Left forelimb (tissue), 1 donor: ENCODE results near the gene EIF2S1.
"Not testable (repeated sequence)": the region's sequence is repeated elsewhere in the genome, so short reads cannot be mapped to it uniquely, and the experiment has no call there.

Experiments used
- DNase-seq: peaks from one replicate; pipeline ENCODE4 v3.0.0-alpha.2; 2018; ENCODE audit warnings: low spot score

EIF2S1 gene

GRCh38 chr14:67359775-67360469 is at the start of gene EIF2S1, which contains the start of gene ATP6V1D:
EIF2S1 (plus strand) TSS chr14:67360328; CDS start chr14:67364768, 4,440 bp downstream.
ATP6V1D (minus strand) TSS chr14:67359804; CDS start chr14:67359698, 106 bp downstream.
- peak; percentile 100 for DNase-seq

DNA sequence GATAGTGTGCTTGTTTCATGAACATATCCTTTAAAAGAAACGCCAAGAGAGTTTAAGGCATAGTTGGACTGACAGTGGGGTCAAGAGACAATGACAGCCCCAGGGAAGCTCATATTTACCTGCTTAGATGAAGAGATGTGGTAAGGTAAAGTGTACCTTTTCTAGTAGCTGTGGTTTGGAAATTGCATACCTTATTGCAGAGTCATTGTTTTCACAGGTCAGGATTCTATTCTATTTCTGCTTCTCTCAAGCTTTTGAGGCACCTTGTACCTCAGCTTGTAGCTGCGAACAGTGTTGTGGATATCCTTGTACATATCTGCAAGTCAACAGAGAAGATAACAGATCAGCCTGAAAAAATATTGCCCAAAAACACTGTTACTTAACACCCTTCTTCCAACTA is 48.3 kb upstream of the EIF2S1 start:
- DNase-seq: no peak

- no peak for DNase-seq
These were observed 47.0 kb upstream of the EIF2S1 start for GRCh38 chr14:67313153-67313552.

DNA sequence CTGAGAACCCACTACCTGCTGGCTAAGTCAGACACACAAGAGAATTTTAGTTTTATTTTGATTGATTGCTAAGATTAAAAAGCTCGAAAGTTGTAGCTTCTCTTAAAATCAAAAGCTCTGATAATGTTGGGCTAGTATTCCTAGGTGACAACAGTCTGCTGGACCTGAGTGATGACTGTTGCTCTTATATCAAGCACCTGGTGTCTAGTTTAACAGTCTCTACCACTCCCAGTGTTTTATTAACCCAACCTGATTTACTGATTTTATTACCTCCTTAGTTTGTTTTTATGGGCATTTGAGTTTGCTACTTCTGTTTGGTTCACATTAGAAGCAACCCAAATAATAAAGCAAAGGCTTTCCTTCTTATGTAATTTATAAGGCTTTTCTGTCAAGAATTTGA is 42.3 kb upstream of the EIF2S1 start:
- DNase-seq: no peak

- DNase-seq: no peak
These were observed 41.0 kb upstream of the EIF2S1 start for GRCh38 chr14:67319142-67319541.

DNA sequence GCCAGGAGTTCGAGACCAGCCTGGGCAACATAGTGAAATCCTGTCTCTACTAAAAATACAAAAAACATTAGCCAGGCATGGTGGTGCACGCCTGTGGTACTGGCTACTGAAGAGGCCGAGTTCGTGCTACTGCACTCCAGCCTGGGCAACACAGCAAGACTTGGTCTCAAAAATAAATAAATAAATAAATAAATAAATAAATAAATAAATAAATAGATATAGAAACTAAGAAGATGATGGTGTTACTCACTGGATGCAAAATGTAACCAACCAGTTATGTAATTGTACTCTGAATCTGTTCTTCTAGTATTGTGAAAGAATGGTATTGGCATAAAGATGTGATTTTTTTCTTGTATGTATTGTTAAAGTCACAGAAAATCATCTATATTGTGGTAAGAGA is 30.5 kb upstream of the EIF2S1 start:
- not testable (repeated sequence) for DNase-seq

DNA sequence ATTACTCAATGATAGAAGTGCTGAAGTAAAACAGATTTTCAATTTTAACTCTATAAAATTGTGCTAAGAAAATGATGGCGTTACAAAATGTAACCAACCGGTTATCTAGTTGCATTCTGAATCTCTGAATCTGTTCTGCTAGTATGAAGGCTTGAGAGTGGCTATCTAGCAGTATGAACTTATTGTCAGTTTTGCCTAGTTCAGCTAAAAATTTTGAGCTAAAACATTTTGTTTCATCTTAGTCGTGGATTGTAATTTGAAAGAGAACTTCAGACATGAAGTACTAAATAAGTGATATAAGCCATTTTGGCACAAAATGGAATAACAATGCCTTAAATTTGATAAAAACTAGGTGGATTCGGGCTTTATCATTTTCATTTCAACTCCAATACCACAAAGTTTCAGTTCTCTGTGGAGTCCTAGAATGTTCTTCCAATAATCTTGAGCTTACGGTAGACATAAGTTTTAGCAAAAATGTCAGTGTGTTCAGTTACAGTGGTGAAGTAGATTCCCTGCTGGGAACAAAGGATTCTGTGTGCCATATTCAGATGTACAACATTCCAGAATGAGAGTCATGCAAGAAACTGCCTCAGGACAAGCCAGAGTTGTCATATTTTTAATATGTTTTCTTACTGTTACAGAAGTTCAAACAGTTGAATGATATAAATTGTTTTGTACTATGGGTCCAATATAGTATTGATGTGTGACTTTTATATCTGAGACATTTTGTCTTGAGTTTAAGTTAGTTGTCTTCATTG is 28.6 kb upstream of the EIF2S1 start:
- no peak for DNase-seq

GRCh38 chr14:67332468-67332867 is 27.7 kb upstream of the EIF2S1 start:
- DNase-seq: no peak

DNA sequence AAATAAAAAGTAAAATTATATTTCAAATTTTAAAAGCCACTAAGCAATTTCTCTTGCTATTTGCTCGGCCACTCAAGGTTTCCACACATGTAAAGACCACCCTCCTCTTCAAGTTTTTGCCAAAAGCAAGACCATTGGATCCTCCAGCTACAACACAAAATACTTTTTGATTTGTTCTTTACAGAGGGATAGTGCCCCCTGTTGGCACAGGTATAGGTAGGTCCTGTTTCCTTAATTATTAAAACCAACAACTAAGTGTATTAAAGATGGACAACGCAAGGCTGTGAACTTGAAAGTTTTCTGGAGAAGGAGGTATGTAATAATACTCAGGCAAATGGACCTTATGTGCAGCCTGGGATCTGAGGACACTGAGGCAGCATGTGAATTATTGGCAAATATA is 24.3 kb upstream of the EIF2S1 start:
- no peak for DNase-seq

DNA sequence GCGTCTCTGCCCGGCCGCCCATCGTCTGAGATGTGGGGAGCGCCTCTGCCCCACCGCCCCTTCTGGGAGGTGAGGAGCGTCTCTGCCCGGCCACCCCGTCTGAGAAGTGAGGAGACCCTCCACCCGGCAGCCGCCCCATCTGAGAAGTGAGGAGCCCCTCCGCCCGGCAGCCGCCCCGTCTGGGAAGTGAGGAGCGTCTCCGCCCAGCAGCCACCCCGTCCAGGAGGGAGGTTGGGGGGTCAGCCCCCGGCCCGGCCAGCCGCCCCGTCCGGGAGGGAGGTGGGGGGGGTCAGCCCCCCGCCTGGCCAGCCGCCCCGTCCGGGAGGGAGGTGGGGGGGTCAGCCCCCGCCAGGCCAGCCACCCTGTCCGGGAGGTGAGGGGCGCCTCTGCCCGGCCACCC is 18.9 kb upstream of the EIF2S1 start:
- not testable (repeated sequence) for DNase-seq

DNA sequence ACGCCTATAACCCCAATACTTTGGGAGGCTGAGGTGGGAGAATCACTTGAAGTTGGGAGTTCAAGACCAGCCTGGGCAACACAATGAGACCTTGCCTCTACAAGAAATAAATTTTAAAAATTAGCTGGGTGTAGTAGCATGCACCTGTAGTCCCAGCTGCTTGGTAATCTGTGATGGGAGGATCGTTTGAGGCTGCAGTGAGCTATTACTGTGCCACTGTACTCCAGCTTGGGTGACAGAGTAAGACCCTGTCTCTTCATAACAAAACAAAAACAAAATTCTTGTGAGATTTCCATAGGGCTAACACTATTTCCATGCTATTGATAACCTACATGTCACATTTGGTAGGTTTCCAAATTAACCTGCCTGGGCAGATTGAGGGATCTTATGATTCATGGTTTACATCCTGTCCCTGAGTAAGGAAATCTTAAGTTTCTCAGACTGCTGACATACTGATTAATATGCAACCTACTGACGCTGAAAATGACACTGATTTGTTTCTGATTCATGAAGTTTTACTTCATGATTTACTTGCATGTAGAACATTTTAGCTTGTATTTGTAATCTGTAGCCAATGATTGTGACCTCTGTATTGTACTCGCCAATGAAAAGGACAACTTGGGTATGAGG is 16.4 kb upstream of the EIF2S1 start:
- no peak for DNase-seq

- no peak for DNase-seq
These were observed 14.5 kb upstream of the EIF2S1 start for GRCh38 chr14:67345583-67345982.

DNA sequence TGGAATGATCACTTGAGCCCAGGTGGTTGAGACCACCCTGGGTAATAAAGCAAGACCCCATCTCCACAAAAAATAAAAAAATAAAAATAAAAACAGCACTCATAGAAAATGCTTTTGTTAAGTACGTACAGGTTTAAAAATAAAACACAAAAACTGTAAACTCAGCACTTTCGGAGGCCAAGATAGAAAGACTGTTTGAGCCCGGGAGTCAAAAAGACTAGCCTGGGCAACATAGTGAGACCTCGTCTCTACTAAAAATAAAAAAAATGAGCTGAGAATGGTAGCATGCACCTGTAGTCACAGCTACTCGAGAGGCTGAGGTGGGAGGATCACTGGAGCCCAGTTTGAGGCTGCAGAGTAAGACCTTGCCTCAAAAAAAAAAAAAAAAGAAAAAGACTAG is 8.1 kb upstream of the EIF2S1 start:
- no peak for DNase-seq

GRCh38 chr14:67357186-67357968 is 2.8 kb upstream of the EIF2S1 start:
- DNase-seq: no peak

DNA sequence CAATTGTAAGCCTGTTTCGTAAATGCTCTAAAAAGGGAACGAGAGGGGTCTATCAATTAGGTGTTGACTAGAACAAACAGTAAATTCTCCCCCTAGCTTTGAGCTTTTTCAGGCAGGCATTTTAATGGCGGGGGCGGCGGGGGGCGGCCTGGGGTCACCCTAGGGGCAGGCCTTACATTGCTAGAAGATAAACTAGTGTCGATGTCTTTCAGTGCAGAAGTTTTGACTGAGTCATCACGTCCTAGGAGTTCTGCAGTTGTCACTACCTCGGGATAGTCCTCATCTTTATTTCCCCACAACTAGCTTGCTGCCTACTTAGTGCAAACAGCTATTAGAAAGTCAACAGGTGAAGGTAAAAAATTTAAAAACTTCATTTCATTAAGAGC is 2.2 kb upstream of the EIF2S1 start:
- DNase-seq: no peak

DNA sequence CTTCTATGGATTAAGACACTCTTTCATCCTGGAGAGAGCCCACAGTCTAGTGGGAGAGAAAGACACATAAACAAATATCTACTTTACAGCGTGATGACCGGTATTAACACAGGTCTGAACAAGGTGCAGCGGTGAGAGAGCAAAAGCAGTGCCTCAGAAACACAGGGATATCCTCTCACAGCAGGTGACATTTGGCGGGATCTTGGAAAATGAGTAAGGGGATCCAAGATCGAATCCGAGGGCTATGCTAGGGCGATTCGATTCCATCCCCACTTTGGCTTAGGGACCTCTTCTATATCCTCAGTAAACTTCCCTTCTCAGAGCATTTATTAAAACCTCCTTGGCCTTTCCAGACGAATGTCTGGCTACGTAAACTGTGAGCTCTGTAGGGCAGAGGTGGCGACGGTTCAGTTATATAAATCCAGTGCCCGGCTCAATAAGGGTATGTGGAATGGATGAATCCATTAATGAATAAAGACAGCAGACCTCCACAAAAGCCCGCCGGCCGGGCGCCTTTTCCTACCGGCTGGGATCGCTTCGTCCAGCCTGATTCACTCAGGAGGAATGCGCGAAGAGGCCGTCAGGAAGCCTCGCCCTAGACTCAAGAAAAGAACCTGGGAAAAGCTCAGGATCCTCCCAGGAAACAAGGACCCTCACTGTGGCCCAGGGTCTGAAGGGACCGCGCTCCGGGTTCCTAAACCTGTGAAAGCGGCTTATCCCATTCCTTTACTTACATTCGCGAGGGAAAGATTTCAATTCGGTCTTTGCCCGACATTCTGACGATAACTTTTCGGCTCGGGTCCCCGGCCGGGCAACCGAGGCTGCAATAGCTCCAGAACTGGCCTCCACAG is 979 bp upstream of the EIF2S1 start:
- no peak for DNase-seq

- no peak for DNase-seq
These were observed 510 bp downstream of the EIF2S1 start for GRCh38 chr14:67360470-67361206.

GRCh38 chr14:67365476-67365875 is 5.3 kb downstream of the EIF2S1 start:
- DNase-seq: no peak

GRCh38 chr14:67370830-67371229 is 10.7 kb downstream of the EIF2S1 start:
- DNase-seq: no peak
